ENCODE results near the gene PPIA. TPM values are rescaled to one million over a fixed set of nuclear protein-coding genes. Genes with fewer than 3 reads are reported as not detected.
"Not testable (repeated sequence)": the region's sequence is repeated elsewhere in the genome, so short reads cannot be mapped to it uniquely, and the experiment has no call there.

The PPIA gene
- total RNA-seq, 1 donor from 2014 or later: 3,738 TPM

DNA sequence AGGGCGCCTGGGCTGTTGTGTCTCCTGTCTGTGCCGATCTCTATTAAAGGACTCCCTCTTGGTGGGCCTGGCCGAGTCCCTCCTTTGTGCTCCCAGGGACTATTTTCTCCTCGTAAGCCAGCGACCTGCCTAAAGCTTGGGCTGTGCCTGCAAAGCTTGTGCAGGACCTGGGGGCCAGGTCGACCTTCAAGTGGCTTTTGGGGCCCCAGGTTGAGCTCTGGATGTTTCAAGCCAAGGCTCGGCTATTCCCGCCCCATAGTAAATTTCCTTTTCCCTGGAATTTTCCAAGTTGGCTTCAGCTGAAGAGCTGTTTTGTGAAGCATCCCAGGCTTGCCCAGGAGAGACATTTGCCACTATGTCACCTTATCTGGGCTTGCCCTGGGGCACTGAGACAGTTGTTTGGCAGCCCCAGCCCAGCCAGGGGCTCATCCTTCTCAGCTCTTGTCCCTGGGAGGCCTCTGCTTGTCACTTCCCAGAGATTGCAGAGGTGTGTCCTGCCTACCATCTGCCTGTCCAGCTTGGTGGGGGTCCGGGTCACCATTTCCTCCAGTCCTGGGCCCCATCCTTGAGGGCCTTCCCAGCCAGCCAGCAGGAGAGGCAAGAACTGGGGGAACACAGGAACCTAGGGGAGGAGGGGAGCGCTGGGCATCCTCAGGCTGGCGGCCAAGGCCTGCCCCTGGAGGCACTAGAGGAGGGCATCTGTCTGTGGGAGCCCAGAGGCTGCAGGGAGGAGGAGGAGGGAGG lies 27.7 kb upstream of the PPIA start:
- TF ChIP-seq, protein P1, sequence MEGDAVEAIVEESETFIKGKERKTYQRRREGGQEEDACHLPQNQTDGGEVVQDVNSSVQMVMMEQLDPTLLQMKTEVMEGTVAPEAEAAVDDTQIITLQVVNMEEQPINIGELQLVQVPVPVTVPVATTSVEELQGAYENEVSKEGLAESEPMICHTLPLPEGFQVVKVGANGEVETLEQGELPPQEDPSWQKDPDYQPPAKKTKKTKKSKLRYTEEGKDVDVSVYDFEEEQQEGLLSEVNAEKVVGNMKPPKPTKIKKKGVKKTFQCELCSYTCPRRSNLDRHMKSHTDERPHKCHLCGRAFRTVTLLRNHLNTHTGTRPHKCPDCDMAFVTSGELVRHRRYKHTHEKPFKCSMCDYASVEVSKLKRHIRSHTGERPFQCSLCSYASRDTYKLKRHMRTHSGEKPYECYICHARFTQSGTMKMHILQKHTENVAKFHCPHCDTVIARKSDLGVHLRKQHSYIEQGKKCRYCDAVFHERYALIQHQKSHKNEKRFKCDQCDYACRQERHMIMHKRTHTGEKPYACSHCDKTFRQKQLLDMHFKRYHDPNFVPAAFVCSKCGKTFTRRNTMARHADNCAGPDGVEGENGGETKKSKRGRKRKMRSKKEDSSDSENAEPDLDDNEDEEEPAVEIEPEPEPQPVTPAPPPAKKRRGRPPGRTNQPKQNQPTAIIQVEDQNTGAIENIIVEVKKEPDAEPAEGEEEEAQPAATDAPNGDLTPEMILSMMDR (conservative IDR thresholded peaks at IDR 0.05; ENCODE audit: low read depth, low read length): no peak
- no peak for DNase-seq (ENCODE audit: low read depth)
- H3K4me3 ChIP-seq (ENCODE audit: low read depth, low read length): no peak overlapping the region

DNA sequence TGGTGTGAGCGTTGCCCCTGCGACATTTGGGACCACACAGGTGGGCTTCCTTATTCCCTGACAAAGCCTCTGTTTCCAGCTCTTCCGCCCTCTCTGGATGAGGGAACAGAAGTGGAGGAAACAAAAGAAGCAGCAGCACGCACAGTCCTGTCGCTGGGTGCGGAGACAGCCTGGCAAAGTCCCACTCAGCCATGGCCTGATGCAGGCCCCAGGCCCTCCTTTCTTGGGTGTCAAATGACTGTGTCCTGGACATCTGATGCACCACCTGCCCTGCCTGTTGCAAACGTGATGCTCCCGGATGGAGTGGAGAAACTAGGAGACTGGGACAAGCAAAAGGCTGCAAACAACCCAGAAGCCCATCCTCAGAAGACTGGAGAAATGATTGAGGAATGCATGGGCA lies 27.1 kb upstream of the PPIA start:
- H3K4me3 ChIP-seq (ENCODE audit: low read depth, low read length): no peak overlapping the region
- TF ChIP-seq, protein P1 (conservative IDR thresholded peaks at IDR 0.05; ENCODE audit: low read depth, low read length): no peak
- DNase-seq (ENCODE audit: low read depth): no peak

DNA sequence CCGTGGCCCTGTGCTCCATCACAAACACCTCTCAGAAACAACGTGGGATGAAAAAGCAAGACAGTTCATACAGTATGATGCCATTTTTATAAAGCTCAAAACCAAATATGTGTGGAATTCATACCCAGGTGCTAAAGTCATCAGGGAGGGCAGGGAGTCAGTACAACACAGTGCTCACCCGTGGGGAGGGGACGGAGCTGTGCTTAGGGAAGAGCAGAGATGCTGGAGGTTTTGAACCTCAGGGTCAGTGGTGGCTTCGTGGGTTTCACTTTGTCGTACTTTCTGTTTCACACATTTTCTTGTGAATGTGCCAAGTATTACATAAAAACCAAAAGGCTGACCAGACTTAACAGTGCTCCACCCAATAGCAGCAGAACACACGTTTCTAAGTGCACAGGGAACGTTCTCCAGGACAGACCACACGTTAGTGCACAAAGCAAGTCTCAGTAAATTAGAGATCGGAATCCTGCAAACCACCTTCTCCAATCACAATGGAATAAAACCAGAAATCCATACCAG lies 26.6 kb upstream of the PPIA start:
- no peak overlapping the region for H3K4me3 ChIP-seq (ENCODE audit: low read depth, low read length)
- no peak for DNase-seq (ENCODE audit: low read depth)
- TF ChIP-seq, protein P1 (conservative IDR thresholded peaks at IDR 0.05; ENCODE audit: low read depth, low read length): no peak

DNA sequence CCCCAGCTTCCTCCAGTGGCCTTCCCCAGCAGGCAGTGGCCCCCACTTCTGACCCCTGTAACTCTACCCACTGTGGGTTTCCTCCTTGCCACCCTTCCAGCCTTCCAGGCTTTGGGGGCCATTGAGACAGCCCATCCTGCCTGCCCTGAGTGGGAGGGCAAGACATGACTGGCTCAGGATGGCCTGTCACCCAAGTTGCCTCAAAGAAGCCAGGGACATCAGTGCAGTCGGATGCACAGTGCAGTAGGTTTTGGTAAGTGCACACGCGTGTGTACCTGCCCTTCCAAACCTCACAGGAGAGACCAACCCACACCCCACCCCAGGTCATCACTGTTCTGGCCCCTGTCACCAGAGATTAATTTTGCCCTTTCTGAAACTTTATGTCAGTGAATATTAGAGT lies 25.1 kb upstream of the PPIA start:
- TF ChIP-seq, protein P1 (conservative IDR thresholded peaks at IDR 0.05; ENCODE audit: low read depth, low read length): no peak
- no peak for DNase-seq (ENCODE audit: low read depth)
- no peak overlapping the region for H3K4me3 ChIP-seq (ENCODE audit: low read depth, low read length)

DNA sequence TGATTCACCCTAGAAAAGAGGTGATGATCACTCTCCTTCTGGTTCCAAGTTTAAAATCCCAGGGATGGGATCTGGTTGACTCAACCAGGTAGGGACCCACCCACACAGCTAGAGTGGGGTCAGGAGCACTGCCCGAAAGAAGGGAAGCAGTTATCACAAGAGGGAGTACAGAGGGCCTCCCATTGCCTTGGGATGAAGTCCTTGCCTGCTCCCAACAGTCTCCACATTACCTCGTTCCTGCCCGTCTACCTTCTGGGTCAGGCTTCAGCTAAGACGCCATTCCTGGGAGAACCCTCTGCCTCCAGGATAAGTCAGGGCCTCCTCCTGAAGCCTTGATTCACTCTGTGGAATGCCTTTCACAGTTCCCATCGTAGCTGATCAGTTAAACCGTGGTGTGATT lies 24.0 kb upstream of the PPIA start:
- H3K4me3 ChIP-seq (ENCODE audit: low read depth, low read length): no peak overlapping the region
- DNase-seq (ENCODE audit: low read depth): no peak
- TF ChIP-seq, protein P1 (conservative IDR thresholded peaks at IDR 0.05; ENCODE audit: low read depth, low read length): no peak

DNA sequence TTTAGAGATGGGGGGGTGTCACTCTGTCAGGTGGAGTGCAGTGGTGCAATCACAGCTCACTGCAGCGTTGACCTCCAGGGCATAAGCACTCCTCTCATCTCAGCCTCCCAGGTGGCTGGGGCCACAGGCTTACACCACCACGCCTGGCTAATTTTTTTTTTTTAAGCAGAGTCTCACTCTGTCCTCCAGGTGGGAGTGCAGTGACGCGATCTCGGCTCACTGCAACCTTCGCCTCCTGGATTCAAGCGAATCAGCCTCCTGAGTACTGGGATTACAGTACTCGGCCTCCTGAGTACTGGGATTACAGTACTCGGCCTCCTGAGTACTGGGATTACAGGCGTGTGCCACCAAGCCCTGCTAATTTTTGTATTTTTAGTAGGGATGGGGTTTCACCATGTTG lies 23.6 kb upstream of the PPIA start:
- TF ChIP-seq, protein P1 (conservative IDR thresholded peaks at IDR 0.05; ENCODE audit: low read depth, low read length): peak; percentile 13
- H3K4me3 ChIP-seq (ENCODE audit: low read depth, low read length): no peak overlapping the region
- no peak for DNase-seq (ENCODE audit: low read depth)

DNA sequence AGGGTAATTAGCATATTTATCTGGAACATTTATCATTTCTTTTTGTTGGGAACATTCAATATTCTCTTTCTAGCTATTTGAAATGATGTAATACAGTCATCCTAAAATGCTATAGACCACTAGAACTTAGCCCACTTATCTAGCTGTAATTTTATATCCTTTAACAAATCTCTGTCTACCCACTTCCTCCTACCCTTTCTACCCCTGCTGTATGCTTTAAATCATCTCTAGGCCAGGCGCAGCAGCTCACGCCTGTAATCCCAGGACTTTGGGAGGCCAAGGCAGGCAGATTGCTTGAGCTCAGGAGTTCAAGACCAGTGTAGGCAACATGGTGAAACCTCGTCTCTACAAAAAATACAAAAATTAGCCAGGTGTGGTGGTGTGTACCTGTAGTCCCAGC lies 22.0 kb upstream of the PPIA start:
- DNase-seq (ENCODE audit: low read depth); H3K4me3 ChIP-seq (ENCODE audit: low read depth, low read length): not testable (repeated sequence)

Measured in epithelial cell of proximal tubule (primary cell).